ENCODE results near the gene STMN3.

- no peak for TF ChIP-seq CTCF (IDR thresholded peaks at IDR 0.05 in 4 of 5, conservative IDR thresholded peaks at IDR 0.05 in 1 of 5)
- no peak for TF ChIP-seq POLR2A (IDR thresholded peaks at IDR 0.05)
Observed at GRCh38 chr20:63618291-63618980, 34.8 kb downstream of the STMN3 start.

Measured in gastrocnemius medialis (tissue), 4 donors.